ENCODE measurements around the gene PXYLP1.

- peak; percentile 86 to 99 (median 98) for TF ChIP-seq CTCF (IDR thresholded peaks at IDR 0.05)
- no peak for TF ChIP-seq POLR2A (IDR thresholded peaks at IDR 0.05)
Observed at GRCh38 chr3:141192345-141192744, 39.3 kb upstream of the PXYLP1 start.

Data from thyroid gland (tissue), 4 donors.